Measurements from ENCODE around the gene GALK2. TPM values are rescaled to one million over a fixed set of nuclear protein-coding genes. Genes with fewer than 3 reads are reported as not detected.

GALK2 gene
- total RNA-seq, 1 experiment from 2014 or later, result 13.7 TPM

DNA sequence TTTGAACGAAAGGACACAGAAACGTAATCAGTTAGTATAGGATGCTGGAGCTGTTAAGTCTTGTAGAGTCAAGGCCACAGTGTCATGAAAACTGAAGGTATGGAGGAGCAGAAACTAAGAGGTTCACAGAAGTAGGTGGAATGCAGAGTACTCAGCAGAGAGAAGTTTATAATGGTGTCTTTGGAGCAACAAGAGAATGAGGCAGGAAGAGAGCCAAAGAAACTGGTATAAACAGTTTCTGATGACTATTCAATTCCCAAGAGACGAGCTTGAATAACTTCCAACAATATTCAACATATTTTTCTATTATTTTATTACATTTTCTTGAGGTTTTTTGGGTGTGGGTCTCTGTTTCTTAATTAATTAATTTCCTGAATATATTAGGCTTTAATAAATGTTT lies 29.6 kb downstream of the GALK2 start:
- Mint-ChIP-seq H3K27me3 (ENCODE audit: low read depth) (no peaks in the 10 kb centered on the region), H3K36me3 (ENCODE audit: insufficient read depth in 1 of 3, low read depth in 3 of 3) (peaks cover 2 to 6% (median 5%) of the 10 kb centered on the region in 3 experiments; a peak in 4 of 7 replicates), H3K4me1 (peaks cover 2 to 3% of the 10 kb centered on the region in 2 experiments; a peak in 3 of 4 replicates), H3K27ac (no peak overlapping the region), H3K9me3 (no peaks in the 10 kb centered on the region), H3K4me3 (no peak overlapping the region)
- no peak overlapping the region for H3K14ac ChIP-seq (ENCODE audit: insufficient read depth, low read length)
- no peak overlapping the region for H4K8ac ChIP-seq (replicated peaks; ENCODE audit: insufficient read length, low read depth, low read length)
- no peak overlapping the region for H2BK20ac ChIP-seq (ENCODE audit: low read depth, low read length, poor library complexity, severe bottlenecking)
- no peak overlapping the region for H2BK5ac ChIP-seq (ENCODE audit: insufficient read length, low read length)
- H3K23ac ChIP-seq (ENCODE audit: insufficient read length, low read depth, low read length), result no peak overlapping the region
- H3K23me2 ChIP-seq (ENCODE audit: insufficient read length, low read depth, low read length, poor library complexity, severe bottlenecking), result no peaks in the 10 kb centered on the region
- H3T11ph ChIP-seq (ENCODE audit: low read length), result no peak overlapping the region
- no peak overlapping the region for H2BK12ac ChIP-seq (ENCODE audit: insufficient read length, low read depth, low read length)
- no peaks in the 10 kb centered on the region; the same call in 1 of the 2 replicates for H3K4me1 ChIP-seq (ENCODE audit: insufficient read depth, low read length)
- TF ChIP-seq, protein P1, sequence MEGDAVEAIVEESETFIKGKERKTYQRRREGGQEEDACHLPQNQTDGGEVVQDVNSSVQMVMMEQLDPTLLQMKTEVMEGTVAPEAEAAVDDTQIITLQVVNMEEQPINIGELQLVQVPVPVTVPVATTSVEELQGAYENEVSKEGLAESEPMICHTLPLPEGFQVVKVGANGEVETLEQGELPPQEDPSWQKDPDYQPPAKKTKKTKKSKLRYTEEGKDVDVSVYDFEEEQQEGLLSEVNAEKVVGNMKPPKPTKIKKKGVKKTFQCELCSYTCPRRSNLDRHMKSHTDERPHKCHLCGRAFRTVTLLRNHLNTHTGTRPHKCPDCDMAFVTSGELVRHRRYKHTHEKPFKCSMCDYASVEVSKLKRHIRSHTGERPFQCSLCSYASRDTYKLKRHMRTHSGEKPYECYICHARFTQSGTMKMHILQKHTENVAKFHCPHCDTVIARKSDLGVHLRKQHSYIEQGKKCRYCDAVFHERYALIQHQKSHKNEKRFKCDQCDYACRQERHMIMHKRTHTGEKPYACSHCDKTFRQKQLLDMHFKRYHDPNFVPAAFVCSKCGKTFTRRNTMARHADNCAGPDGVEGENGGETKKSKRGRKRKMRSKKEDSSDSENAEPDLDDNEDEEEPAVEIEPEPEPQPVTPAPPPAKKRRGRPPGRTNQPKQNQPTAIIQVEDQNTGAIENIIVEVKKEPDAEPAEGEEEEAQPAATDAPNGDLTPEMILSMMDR (conservative IDR thresholded peaks at IDR 0.05), result no peak
- no peaks in the 10 kb centered on the region for H3K27me3 ChIP-seq (ENCODE audit: insufficient read depth, low read length)
- no peak overlapping the region for H2AFZ ChIP-seq (ENCODE audit: low read length)
- no peak overlapping the region for H2BK15ac ChIP-seq (ENCODE audit: low read depth, low read length)
- H3K56ac ChIP-seq (ENCODE audit: insufficient read length, low read depth, low read length), result no peak overlapping the region
- H3K4me2 ChIP-seq (ENCODE audit: insufficient read depth, insufficient read length, low read length), result no peak overlapping the region
- WGBS (ENCODE audit: extremely low coverage, insufficient read length, low lambda C conversion rate), result no CpG with 5 or more reads among the region's 3 CpGs
- H3K79me2 ChIP-seq (ENCODE audit: insufficient read depth, low read length), result no peaks in the 10 kb centered on the region
- H3K4ac ChIP-seq (ENCODE audit: low read depth, low read length), result no peak overlapping the region
- no peak overlapping the region for H3K9ac ChIP-seq (ENCODE audit: extremely low read depth, insufficient read length, low read length)
- no peaks in the 10 kb centered on the region for H3K79me1 ChIP-seq (ENCODE audit: insufficient read depth, low read depth, low read length, poor library complexity, severe bottlenecking)
- no peak overlapping the region for H4K91ac ChIP-seq (ENCODE audit: insufficient read length, low read depth, low read length)
- no peak for DNase-seq
- H4K5ac ChIP-seq (ENCODE audit: insufficient read length, low read depth, low read length), result no peak overlapping the region
- H3K27ac ChIP-seq (ENCODE audit: insufficient read length, low read depth, low read length), result no peak overlapping the region
- H3K9me3 ChIP-seq (ENCODE audit: control insufficient read depth, low read depth, low read length), result no peaks in the 10 kb centered on the region
- no peaks in the 10 kb centered on the region for H4K20me1 ChIP-seq (ENCODE audit: control insufficient read depth, insufficient read depth, insufficient read length)
- no peak overlapping the region for H2AK5ac ChIP-seq (ENCODE audit: insufficient read length, low read length)
- H3K18ac ChIP-seq (ENCODE audit: insufficient read length, low read depth, low read length), result no peak overlapping the region
- H2BK120ac ChIP-seq (ENCODE audit: low read depth, low read length, poor library complexity, severe bottlenecking), result no peak overlapping the region
